ENCODE measurements around the gene NXN. TPM values are rescaled to one million over a fixed set of nuclear protein-coding genes. Genes with fewer than 3 reads are reported as not detected.

Gene NXN
- total RNA-seq, 2 experiments from 2014 or later: 0.68 to 0.97 TPM

GRCh38 chr17:901964-902363 lies 77.6 kb downstream of the NXN start:
- H3K27me3 Mint-ChIP-seq (ENCODE audit: low read depth): peaks cover 51% of the 10 kb centered on the region
- no peak overlapping the region for H3K4me3 Mint-ChIP-seq
- ATAC-seq (no peak), DNase-seq (no peak)
- H3K4me1 Mint-ChIP-seq (ENCODE audit: low read depth): peaks cover 12% of the 10 kb centered on the region
- ChIA-PET CTCF (interaction anchor here (0.9 kb wide), 1 partner anchor 26 kb away, joined by 3 read pairs; no protein-coding TSS in a partner anchor), POLR2A (no interaction called here)
- H3K27ac Mint-ChIP-seq: no peak overlapping the region
- no peaks in the 10 kb centered on the region for H3K9me3 Mint-ChIP-seq (ENCODE audit: insufficient read depth)
- H3K36me3 Mint-ChIP-seq (ENCODE audit: low read depth): no peaks in the 10 kb centered on the region

DNA sequence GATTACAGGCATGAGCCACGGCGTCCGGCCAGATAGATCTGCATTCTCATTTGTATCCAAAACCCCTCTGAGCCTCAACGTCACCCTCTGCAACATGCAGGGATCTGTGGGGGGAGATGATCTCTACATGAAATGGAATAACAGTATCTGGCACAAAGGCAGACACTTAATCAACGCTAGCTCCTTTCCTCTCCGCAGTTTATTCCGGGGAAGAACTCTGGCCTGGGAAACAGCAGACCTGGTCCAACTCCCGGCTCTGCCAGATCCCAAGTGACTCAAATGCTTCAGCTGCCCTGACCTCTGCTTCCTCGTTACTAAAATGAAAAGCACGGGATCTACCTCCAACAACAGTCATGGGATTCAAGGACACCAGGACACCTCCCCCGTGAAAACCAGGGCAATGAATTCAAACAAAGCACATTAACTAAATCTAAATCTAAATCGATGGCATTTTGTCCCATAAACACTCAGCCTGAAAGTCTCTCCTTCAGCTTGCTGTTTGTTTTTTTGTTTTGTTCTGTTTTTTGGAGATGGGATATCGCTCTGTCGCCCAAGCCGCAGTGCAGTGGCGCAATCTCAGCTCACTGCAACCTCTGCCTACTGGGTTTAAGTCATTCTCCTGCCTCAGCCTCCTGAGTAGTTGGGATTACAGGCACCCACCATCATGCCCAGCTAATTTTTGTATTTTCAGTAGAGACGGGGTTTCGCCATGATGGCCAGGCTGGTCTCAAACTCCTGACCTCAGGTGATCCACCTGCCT lies 78.2 kb downstream of the NXN start:
- Mint-ChIP-seq H3K4me1 (ENCODE audit: low read depth) (peaks cover 6% of the 10 kb centered on the region), H3K27me3 (ENCODE audit: low read depth) (peaks cover 53% of the 10 kb centered on the region), H3K36me3 (ENCODE audit: low read depth) (no peaks in the 10 kb centered on the region), H3K4me3 (no peak overlapping the region), H3K9me3 (ENCODE audit: insufficient read depth) (no peaks in the 10 kb centered on the region), H3K27ac (no peak overlapping the region)
- CTCF ChIA-PET: no interaction called here
- POLR2A ChIA-PET: interaction anchor here (0.6 kb wide), 1 partner anchor 574 kb away, joined by 3 read pairs; no protein-coding TSS in a partner anchor
- ATAC-seq: no peak
- no peak for DNase-seq

- peaks cover 50% of the 10 kb centered on the region for H3K27me3 Mint-ChIP-seq (ENCODE audit: low read depth)
- peaks cover 2% of the 10 kb centered on the region for H3K4me1 Mint-ChIP-seq (ENCODE audit: low read depth)
- no peak for ATAC-seq
- CTCF ChIA-PET: interaction anchor here (1.2 kb wide), 1 partner anchor 21 kb away, joined by 3 read pairs; no protein-coding TSS in a partner anchor
- no peaks in the 10 kb centered on the region for H3K36me3 Mint-ChIP-seq (ENCODE audit: low read depth)
- H3K9me3 Mint-ChIP-seq (ENCODE audit: insufficient read depth): no peaks in the 10 kb centered on the region
- no peak overlapping the region for H3K4me3 Mint-ChIP-seq
- DNase-seq: no peak
- POLR2A ChIA-PET: interaction anchor here (0.6 to 1.4 kb wide), 2 partner anchors 23 to 575 kb away, joined by 3 read pairs; no protein-coding TSS in a partner anchor
- no peak overlapping the region for H3K27ac Mint-ChIP-seq
Measured at GRCh38 chr17:900336-900934, 79.1 kb downstream of the NXN start.

- ChIA-PET POLR2A (interaction anchor here (0.6 kb wide), 1 partner anchor 336 kb away, joined by 3 read pairs; no protein-coding TSS in a partner anchor), CTCF (no interaction called here)
- peaks cover 34% of the 10 kb centered on the region for H3K27me3 Mint-ChIP-seq (ENCODE audit: low read depth)
- no peaks in the 10 kb centered on the region for H3K9me3 Mint-ChIP-seq (ENCODE audit: insufficient read depth)
- no peak overlapping the region for H3K4me3 Mint-ChIP-seq
- H3K4me1 Mint-ChIP-seq (ENCODE audit: low read depth): no peaks in the 10 kb centered on the region
- no peak for DNase-seq
- no peak for ATAC-seq
- no peaks in the 10 kb centered on the region for H3K36me3 Mint-ChIP-seq (ENCODE audit: low read depth)
- no peak overlapping the region for H3K27ac Mint-ChIP-seq
Measured at GRCh38 chr17:897970-898619, 81.5 kb downstream of the NXN start.

- CTCF ChIA-PET: no interaction called here
Measured at GRCh38 chr17:896953-897661, 82.5 kb downstream of the NXN start.

DNA sequence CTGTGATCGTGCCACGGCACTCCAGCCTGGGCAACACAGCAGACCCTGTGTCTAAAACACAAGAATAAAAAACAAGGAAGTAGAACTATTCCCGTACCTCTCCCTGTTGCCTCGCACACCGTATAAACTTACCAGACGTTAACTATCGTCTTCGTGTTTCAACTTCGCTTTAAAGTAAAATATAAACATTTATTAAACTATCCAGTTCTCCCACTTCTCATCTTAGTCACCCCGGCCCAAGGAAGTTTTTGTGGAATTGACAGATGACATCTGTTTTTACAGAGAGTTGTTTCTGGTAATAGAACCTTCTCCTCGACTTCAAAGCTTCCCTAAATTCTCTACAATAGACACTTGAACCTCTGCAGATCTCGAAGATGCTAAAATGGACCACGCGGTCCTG lies 83.1 kb downstream of the NXN start:
- Mint-ChIP-seq H3K9me3 (ENCODE audit: insufficient read depth) (no peaks in the 10 kb centered on the region), H3K4me3 (no peak overlapping the region), H3K27me3 (ENCODE audit: low read depth) (peaks cover 29% of the 10 kb centered on the region), H3K4me1 (ENCODE audit: low read depth) (no peaks in the 10 kb centered on the region), H3K36me3 (ENCODE audit: low read depth) (no peaks in the 10 kb centered on the region), H3K27ac (no peak overlapping the region)
- CTCF ChIA-PET: no interaction called here
- DNase-seq (no peak), ATAC-seq (no peak)
- POLR2A ChIA-PET: interaction anchor here (0.9 kb wide), 1 partner anchor 44 kb away, joined by 3 read pairs; no protein-coding TSS in a partner anchor

More at GRCh38 chr17:896953-897661, 82.5 kb downstream of the NXN start:
- peaks cover 33% of the 10 kb centered on the region for H3K27me3 Mint-ChIP-seq (ENCODE audit: low read depth)
- no peaks in the 10 kb centered on the region for H3K36me3 Mint-ChIP-seq (ENCODE audit: low read depth)
- H3K27ac Mint-ChIP-seq: no peak overlapping the region
- POLR2A ChIA-PET: interaction anchor here (0.9 kb wide), 1 partner anchor 45 kb away, joined by 3 read pairs; no protein-coding TSS in a partner anchor
- no peaks in the 10 kb centered on the region for H3K9me3 Mint-ChIP-seq (ENCODE audit: insufficient read depth)
- no peak for ATAC-seq
- H3K4me3 Mint-ChIP-seq: no peak overlapping the region
- DNase-seq: no peak
- H3K4me1 Mint-ChIP-seq (ENCODE audit: low read depth): no peaks in the 10 kb centered on the region

DNA sequence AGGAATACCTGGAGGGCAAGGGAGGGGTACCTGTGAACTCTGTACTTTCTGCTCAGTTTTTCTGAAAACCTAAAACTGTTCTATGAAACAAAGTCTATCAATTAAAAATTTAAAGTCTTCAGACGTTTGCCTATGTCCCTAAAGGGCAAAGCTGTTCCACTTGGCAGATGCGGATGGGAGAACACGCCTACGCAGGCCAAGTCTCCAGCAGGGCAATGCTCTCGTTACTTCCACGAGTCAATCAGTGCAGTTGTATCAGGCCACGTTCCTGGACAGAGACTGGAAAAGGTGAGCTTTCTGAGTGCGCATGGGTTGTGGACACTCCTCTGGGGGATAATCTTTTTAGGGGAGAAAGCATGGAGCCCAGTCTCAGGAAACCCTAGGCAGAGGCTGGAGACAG lies 86.6 kb downstream of the NXN start:
- Mint-ChIP-seq H3K4me1 (ENCODE audit: low read depth) (peaks cover 11% of the 10 kb centered on the region), H3K27me3 (ENCODE audit: low read depth) (peaks cover 24% of the 10 kb centered on the region)

DNA sequence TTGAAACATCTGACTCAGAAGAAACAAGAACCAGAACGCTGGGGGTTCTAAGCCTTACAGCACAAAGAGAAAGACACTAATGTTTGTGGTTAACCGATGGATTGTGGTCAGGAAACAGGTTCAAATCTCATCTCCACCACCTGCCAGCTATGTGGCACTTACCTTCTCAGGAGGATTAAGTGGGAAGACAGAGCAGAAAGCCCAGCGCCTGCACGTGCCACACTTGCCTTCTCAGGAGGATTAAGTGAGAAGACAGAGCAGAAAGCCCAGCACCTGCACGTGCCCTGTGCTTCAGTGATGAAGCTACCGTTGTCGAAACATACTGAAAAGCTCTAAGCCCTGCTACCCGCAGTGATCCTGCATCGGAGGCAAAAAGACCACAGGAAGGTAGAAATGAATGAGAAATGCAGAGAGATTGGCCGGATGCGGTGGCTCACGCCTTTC lies 90.6 kb downstream of the NXN start:
- H3K4me1 Mint-ChIP-seq (ENCODE audit: low read depth): peaks cover 11% of the 10 kb centered on the region
- ChIA-PET CTCF (interaction anchor here (1.3 to 1.8 kb wide), 2 partner anchors 9 to 92 kb away, joined by 4 read pairs; no protein-coding TSS in a partner anchor), POLR2A (no interaction called here)
- no peak overlapping the region for H3K27ac Mint-ChIP-seq
- DNase-seq (peak; percentile 26), ATAC-seq (peak; percentile 30)
- H3K9me3 Mint-ChIP-seq (ENCODE audit: insufficient read depth): no peaks in the 10 kb centered on the region
- no peak overlapping the region for H3K4me3 Mint-ChIP-seq
- peaks cover 14% of the 10 kb centered on the region for H3K27me3 Mint-ChIP-seq (ENCODE audit: low read depth)
- no peaks in the 10 kb centered on the region for H3K36me3 Mint-ChIP-seq (ENCODE audit: low read depth)

More for the DNA sequence above, 86.6 kb downstream of the NXN start:
- no peak for ATAC-seq
- ChIA-PET POLR2A (no interaction called here), CTCF (no interaction called here)
- Mint-ChIP-seq H3K4me3 (no peak overlapping the region), H3K27ac (no peak overlapping the region), H3K36me3 (ENCODE audit: low read depth) (no peaks in the 10 kb centered on the region), H3K9me3 (ENCODE audit: insufficient read depth) (no peaks in the 10 kb centered on the region)
- no peak for DNase-seq

GRCh38 chr17:887551-888209 lies 91.9 kb downstream of the NXN start:
- Mint-ChIP-seq H3K9me3 (ENCODE audit: insufficient read depth) (no peaks in the 10 kb centered on the region), H3K27ac (no peak overlapping the region)
- ATAC-seq: no peak

GRCh38 chr17:885971-886571 lies 93.5 kb downstream of the NXN start:
- DNase-seq: no peak
- no peak for ATAC-seq
- H3K36me3 Mint-ChIP-seq (ENCODE audit: low read depth): no peaks in the 10 kb centered on the region
- peaks cover 16% of the 10 kb centered on the region for H3K27me3 Mint-ChIP-seq (ENCODE audit: low read depth)
- H3K9me3 Mint-ChIP-seq (ENCODE audit: insufficient read depth): no peaks in the 10 kb centered on the region
- POLR2A ChIA-PET: interaction anchor here (0.5 kb wide), 1 partner anchor 52 kb away, joined by 4 read pairs; no protein-coding TSS in a partner anchor
- peaks cover 11% of the 10 kb centered on the region for H3K4me1 Mint-ChIP-seq (ENCODE audit: low read depth)
- CTCF ChIA-PET: interaction anchor here (1.2 kb wide), 1 partner anchor 9 kb away, joined by 3 read pairs; no protein-coding TSS in a partner anchor
- H3K4me3 Mint-ChIP-seq: no peak overlapping the region
- H3K27ac Mint-ChIP-seq: no peak overlapping the region

More at GRCh38 chr17:887551-888209, 91.9 kb downstream of the NXN start:
- ChIA-PET POLR2A (no interaction called here), CTCF (interaction anchor here (0.9 to 1.8 kb wide), 3 partner anchors 8 to 93 kb away, joined by 3 to 5 read pairs (median 4); no protein-coding TSS in a partner anchor)
- Mint-ChIP-seq H3K27me3 (ENCODE audit: low read depth) (peaks cover 14% of the 10 kb centered on the region), H3K36me3 (ENCODE audit: low read depth) (no peaks in the 10 kb centered on the region), H3K4me1 (ENCODE audit: low read depth) (peaks cover 11% of the 10 kb centered on the region), H3K4me3 (no peak overlapping the region)
- no peak for DNase-seq

DNA sequence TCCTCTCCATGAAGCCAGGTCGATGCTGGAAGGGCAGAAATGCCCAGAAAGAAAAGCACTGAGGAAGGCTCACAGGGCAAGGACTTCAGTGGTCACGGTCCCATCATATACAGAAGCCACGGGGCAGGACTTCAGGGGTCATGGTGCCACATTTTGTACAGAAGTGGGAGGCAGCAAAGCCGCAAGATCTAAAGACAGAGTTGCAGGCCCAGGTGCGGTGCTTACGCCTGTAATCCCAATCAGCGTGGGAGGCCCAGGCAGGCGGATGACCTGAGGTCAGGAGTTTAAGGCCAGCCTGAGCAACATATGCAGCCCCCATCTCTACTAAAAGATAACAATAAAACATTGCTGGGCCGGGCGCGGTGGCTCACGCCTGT lies 96.0 kb downstream of the NXN start:
- CTCF ChIA-PET: no interaction called here
- H3K27me3 Mint-ChIP-seq (ENCODE audit: low read depth): peaks cover 15% of the 10 kb centered on the region
- POLR2A ChIA-PET: no interaction called here
- H3K9me3 Mint-ChIP-seq (ENCODE audit: insufficient read depth): no peaks in the 10 kb centered on the region
- H3K4me3 Mint-ChIP-seq: no peak overlapping the region
- DNase-seq (no peak), ATAC-seq (no peak)
- H3K4me1 Mint-ChIP-seq (ENCODE audit: low read depth): peaks cover 9% of the 10 kb centered on the region
- H3K27ac Mint-ChIP-seq: no peak overlapping the region
- H3K36me3 Mint-ChIP-seq (ENCODE audit: low read depth): no peaks in the 10 kb centered on the region
